ACC112 (cell line): ENCODE measurements around the gene ROCK2.

Experiments
- H2AFZ ChIP-seq: fragments of 200-600 bp; sonication (generic); one replicate; pipeline ENCODE4 v1.6.0; 2017; ENCODE audit warnings: antibody characterized with exemption, low read length; ENCODE audit not compliant: unreplicated experiment
- H3K27ac ChIP-seq: fragments of 200-600 bp; sonication (generic); 2 replicates; pipeline ENCODE4 v1.5.1; 2014; ENCODE audit warnings: low read depth, mild to moderate bottlenecking, antibody characterized with exemption, low read length, moderate library complexity
- H3K27me3 ChIP-seq: fragments of 200-600 bp; sonication (generic); 2 replicates; pipeline ENCODE4 v1.6.1; 2014; ENCODE audit warnings: mild to moderate bottlenecking, antibody characterized with exemption, low read length, moderate library complexity, mixed read lengths; ENCODE audit not compliant: insufficient read depth
- H3K36me3 ChIP-seq: fragments of 200-600 bp; sonication (generic); 2 replicates; pipeline ENCODE4 v1.6.1; 2016; ENCODE audit warnings: mild to moderate bottlenecking, antibody characterized with exemption, low read length, moderate library complexity, mixed read lengths; ENCODE audit not compliant: insufficient read depth
- H3K4me1 ChIP-seq: fragments of 200-600 bp; sonication (generic); one replicate; pipeline ENCODE4 v1.6.1; 2016; ENCODE audit warnings: low read length, mixed read lengths; ENCODE audit not compliant: insufficient read depth, unreplicated experiment, control insufficient read depth
- H3K4me3 ChIP-seq: fragments of 200-600 bp; sonication (generic); 2 replicates; pipeline ENCODE4 v1.5.1; 2014; ENCODE audit warnings: mild to moderate bottlenecking, low read depth, low read length
- H3K79me2 ChIP-seq: fragments of 200-600 bp; sonication (generic); one replicate; pipeline ENCODE4 v1.6.0; 2016; ENCODE audit warnings: low read length; ENCODE audit not compliant: control insufficient read depth, unreplicated experiment, insufficient read depth

ROCK2 gene

DNA sequence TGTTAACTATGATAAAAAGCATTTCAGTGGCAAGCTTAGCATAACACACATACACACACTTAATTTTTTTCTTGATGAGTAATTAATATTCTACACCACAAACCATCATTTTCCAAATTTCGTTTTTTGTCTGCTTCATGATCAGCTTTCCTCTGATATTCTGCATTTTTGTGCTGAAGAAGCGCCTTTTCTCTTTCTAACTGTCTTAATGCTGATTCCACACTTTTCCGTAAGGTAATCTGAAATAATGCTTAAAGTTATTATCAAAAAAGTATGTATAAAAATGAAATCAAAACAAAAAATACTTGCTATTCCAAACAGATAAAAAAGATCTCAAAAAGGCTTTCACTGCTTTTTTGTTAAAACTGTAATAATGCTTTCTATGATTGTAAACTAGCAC, 129.0 kb downstream of the ROCK2 start:
- H3K4me3 ChIP-seq, result no peak overlapping the region
- no peaks in the 10 kb centered on the region for H3K27me3 ChIP-seq
- H3K79me2 ChIP-seq, result no peaks in the 10 kb centered on the region
- no peak overlapping the region for H2AFZ ChIP-seq
- H3K36me3 ChIP-seq, result peaks cover 20% of the 10 kb centered on the region
- H3K27ac ChIP-seq, result no peak overlapping the region
- peaks cover 5% of the 10 kb centered on the region for H3K4me1 ChIP-seq

DNA sequence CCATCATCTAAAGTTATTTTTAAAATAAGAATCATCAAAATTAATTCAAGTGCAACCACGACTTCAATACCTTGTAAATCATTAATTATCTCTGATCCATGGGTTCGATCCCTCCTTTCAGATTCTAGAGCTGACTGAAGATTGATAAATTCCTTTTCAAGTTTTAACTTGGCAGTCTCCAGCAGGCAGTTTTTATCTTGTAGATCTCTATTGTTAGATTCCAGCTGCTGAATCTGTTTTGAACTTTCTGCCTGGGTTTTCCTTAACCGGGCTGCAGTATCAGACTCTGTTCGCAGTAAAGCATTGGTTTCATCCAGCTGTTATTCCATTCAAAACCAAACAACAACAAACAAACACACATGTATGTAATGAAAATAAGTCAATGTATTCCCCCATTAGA, 129.7 kb downstream of the ROCK2 start:
- Histone ChIP-seq H3K27me3 (no peaks in the 10 kb centered on the region), H3K4me1 (peaks cover 5% of the 10 kb centered on the region), H3K36me3 (peaks cover 22% of the 10 kb centered on the region), H3K27ac (no peak overlapping the region), H2AFZ (no peak overlapping the region), H3K4me3 (no peak overlapping the region), H3K79me2 (no peaks in the 10 kb centered on the region)

DNA sequence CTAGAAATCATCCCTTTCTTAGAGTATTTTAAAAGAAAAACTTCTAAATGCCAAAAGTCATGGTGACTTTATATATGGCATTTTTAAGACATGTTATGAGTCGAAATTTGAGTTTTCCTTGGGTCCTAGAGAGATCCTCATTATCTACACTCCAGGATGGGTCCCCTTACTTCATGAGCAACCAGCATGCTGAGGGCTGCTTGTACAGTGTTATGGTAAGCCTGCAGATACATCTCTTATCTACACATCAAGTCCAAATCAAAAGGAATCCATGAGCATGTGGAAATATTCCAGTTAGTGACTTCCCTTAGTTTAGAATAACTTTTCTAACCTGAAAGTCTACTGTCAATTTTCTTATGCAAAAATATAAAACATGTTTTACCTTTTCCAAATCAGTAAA, 130.5 kb downstream of the ROCK2 start:
- H2AFZ ChIP-seq, result no peak overlapping the region
- peaks cover 5% of the 10 kb centered on the region for H3K4me1 ChIP-seq

DNA sequence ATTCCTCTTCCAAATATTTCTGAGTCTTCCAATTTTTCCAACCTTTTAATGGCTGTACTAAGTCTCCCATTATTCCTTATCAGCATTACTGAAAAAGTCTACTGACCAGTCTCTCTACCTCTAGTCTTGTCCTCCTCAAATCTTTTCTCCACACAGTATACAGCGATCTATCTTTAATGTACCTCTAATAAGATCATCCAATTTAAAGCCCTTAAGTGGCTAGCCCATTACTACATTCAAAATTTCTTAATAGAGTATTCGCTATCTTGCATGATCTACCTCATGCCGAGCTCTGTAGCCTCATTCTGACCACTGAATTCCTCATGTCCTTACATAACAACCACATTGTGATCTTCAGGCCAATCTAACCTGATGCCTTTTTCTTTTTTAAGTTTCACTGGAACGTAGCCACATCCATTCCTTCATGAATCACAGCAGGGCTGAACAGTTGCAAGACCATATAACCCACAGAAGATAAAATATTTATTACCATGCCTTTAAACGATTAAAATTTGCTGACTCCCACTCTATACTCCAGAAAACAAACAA, 131.3 kb downstream of the ROCK2 start:
- H2AFZ ChIP-seq, result no peak overlapping the region

More for the DNA sequence above, 130.5 kb downstream of the ROCK2 start:
- no peak overlapping the region for H3K4me3 ChIP-seq
- H3K27me3 ChIP-seq, result no peaks in the 10 kb centered on the region
- H3K79me2 ChIP-seq, result no peaks in the 10 kb centered on the region
- H3K27ac ChIP-seq, result no peak overlapping the region
- H3K36me3 ChIP-seq, result peaks cover 26% of the 10 kb centered on the region

DNA sequence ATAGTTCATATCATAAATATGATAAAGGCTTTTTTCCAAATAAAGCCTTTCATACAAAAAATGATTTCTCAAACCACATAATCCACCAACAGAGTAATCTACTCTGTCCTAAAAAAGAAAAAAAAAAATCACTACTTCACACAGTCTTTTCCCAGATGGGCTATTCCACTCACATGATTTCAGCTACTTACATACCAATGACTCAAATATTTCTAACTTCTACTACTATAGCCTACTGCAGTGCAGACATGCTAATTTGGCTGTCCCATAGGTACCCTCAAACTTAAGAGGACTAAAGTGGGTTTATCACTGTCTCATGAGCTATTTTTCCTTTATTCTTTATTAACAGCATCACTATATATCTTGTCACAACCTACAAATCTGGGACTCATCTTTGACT, 131.8 kb downstream of the ROCK2 start:
- Histone ChIP-seq H3K27ac (no peak overlapping the region), H3K36me3 (peaks cover 28% of the 10 kb centered on the region), H3K79me2 (no peaks in the 10 kb centered on the region), H3K27me3 (no peaks in the 10 kb centered on the region), H2AFZ (no peak overlapping the region), H3K4me1 (peaks cover 5% of the 10 kb centered on the region), H3K4me3 (no peak overlapping the region)

More for the DNA sequence above, 131.3 kb downstream of the ROCK2 start:
- Histone ChIP-seq H3K36me3 (peaks cover 27% of the 10 kb centered on the region), H3K4me1 (peaks cover 5% of the 10 kb centered on the region), H3K27ac (no peak overlapping the region), H3K27me3 (no peaks in the 10 kb centered on the region), H3K4me3 (no peak overlapping the region), H3K79me2 (no peaks in the 10 kb centered on the region)

DNA sequence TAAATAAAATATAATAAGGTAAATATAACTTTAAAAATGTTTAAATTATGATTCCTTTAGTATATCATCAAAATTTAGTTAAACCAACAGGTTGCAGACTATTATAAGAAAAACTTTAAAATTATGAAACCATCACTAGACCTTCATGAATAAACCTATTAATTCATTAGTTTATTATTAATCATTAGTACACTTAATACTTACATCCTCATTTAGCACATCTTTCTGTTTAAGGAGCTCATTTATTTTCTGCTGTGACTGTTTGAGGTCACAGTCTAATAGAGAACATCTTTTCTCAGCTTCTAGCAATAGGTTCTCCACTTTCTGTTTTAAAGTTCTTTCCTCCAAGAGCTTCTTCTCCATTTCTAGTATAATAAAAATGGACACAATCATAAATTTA, 136.4 kb downstream of the ROCK2 start:
- peaks cover 18% of the 10 kb centered on the region for H3K4me1 ChIP-seq
- no peaks in the 10 kb centered on the region for H3K79me2 ChIP-seq
- no peaks in the 10 kb centered on the region for H3K27me3 ChIP-seq
- peaks cover 13% of the 10 kb centered on the region for H3K36me3 ChIP-seq
- H3K27ac ChIP-seq, result no peak overlapping the region
- no peak overlapping the region for H2AFZ ChIP-seq
- H3K4me3 ChIP-seq, result no peak overlapping the region

DNA sequence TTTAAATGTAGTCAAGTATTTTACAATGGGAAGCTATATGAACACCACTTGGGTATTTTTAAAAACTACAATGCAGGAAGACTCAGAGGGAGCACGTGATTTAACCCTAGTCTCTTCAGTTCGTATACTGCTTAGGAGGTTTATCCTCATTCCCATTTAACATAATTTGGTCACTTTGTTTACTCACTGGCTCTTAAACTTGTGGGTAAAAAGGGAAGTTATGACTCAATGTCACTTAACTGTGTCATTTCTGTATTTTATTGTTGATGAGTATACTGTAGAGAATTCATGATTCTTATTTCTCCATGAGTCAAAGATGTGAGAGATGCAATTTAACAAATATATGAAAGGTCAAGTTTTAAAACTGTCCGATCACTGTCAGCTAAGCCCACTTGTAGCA, 141.0 kb downstream of the ROCK2 start:
- H3K36me3 ChIP-seq, result peaks cover 19% of the 10 kb centered on the region
- no peak overlapping the region for H2AFZ ChIP-seq
- H3K4me3 ChIP-seq, result no peak overlapping the region
- H3K27ac ChIP-seq, result peak overlapping the region; percentile 51
- H3K4me1 ChIP-seq, result peaks cover 18% of the 10 kb centered on the region
- H3K27me3 ChIP-seq, result no peaks in the 10 kb centered on the region
- H3K79me2 ChIP-seq, result no peaks in the 10 kb centered on the region

DNA sequence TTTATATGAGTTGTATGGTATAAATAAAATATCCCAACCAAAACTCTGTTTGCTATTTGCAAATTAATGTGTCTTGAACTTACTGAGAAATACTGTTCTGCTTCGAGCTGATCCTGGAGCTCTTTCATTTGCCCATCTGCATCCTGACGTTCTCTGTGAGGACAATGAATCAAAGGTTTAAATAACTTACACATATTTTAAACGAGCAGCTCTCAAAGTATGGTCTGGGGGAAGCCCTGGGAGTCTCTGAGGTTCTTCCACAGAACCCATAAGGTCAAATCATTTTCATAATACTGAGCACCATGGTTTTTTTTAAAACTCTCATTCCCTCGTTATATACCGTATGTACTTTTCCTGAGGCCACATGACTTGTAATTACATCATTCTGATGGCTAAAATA, 142.5 kb downstream of the ROCK2 start:
- Histone ChIP-seq H3K79me2 (no peaks in the 10 kb centered on the region), H3K36me3 (peaks cover 19% of the 10 kb centered on the region), H3K27ac (no peak overlapping the region), H3K27me3 (no peaks in the 10 kb centered on the region), H2AFZ (no peak overlapping the region), H3K4me3 (no peak overlapping the region), H3K4me1 (peaks cover 18% of the 10 kb centered on the region)

DNA sequence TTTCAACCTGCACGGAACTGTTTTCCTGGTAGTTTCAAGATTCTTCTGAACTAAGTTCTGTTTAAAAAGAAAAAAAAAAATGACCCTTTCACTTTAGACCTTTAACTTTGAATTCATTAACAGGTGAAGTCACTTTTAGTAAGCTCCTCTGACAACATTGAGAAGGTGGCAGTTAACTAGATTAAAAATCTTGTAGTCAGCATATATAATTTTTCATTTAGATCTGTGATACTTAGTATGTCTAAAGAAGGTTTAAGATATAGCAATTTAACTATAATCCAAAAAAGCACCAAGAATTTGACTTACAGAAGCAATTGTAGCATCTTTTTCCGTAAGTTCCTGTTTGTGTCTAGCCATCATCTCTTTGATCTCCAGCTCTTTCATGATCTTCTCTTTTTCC, 143.8 kb downstream of the ROCK2 start:
- Histone ChIP-seq H3K27ac (no peak overlapping the region), H3K79me2 (no peaks in the 10 kb centered on the region), H3K36me3 (peaks cover 28% of the 10 kb centered on the region), H3K4me1 (peaks cover 18% of the 10 kb centered on the region), H2AFZ (no peak overlapping the region), H3K27me3 (no peaks in the 10 kb centered on the region), H3K4me3 (no peak overlapping the region)

DNA sequence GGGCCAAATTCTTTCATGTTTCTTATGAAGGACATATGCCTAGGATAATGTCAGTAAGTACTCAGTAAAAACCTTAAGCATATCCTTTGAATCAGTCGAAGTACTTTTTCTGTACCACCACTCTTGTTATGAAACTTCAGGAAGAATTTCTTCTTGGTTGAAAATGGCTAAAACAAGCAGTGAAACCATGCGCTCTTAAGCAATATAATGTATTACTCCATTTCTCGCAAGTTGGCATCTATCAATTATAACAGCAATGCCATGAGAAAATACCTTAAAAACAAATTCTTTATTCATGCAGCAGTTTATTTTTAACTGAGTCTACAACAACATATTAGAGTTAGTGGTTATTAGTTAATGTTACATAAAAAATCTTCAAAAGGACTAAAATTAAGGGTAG, 148.2 kb downstream of the ROCK2 start:
- no peaks in the 10 kb centered on the region for H3K79me2 ChIP-seq
- peaks cover 37% of the 10 kb centered on the region for H3K36me3 ChIP-seq
- H3K27me3 ChIP-seq, result no peaks in the 10 kb centered on the region
- H2AFZ ChIP-seq, result no peak overlapping the region
- no peak overlapping the region for H3K27ac ChIP-seq
- H3K4me3 ChIP-seq, result no peak overlapping the region
- no peaks in the 10 kb centered on the region for H3K4me1 ChIP-seq

DNA sequence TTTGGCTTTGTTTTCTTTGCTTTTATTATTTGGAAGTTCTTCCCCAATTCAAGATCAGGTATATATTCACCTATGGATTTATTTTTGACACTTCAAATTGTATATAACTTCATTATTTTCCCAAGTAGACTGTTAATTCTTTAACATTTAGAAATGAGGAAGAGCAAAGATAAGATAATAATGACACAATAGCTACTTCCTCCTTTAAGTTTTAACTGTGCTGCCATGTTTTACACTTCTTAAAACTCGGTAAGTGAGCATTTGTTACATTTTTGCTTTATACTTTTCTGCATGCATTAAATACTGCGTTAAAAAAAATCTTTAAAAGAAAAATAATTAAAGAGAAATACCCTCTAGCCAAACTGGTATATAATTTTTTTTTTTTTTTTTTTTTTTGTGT, 156.7 kb downstream of the ROCK2 start:
- Histone ChIP-seq H3K27me3 (no peaks in the 10 kb centered on the region), H3K79me2 (no peaks in the 10 kb centered on the region), H3K27ac (peak overlapping the region; percentile 27; the same call in 1 of the 2 replicates), H3K36me3 (peaks cover 31% of the 10 kb centered on the region), H2AFZ (no peak overlapping the region), H3K4me1 (peaks cover 10% of the 10 kb centered on the region), H3K4me3 (no peak overlapping the region)
